HCT116 (cell line): ENCODE data around the gene ETV4.

ENCODE experiments used
- CTCF ChIP-seq, 3 experiments: fragments of 200-600 bp in 1 of 3; sonication (generic) in 1 of 3; IDR thresholded peaks in 2 of 3; conservative IDR thresholded peaks in 1 of 3; 2 replicates each; pipeline ENCODE4 v1.5.1; 2012 to 2017; ENCODE audit warnings: low read depth in 2 of 3, low read length in 2 of 3, antibody characterized with exemption in 1 of 3, borderline replicate concordance in 1 of 3, control low read depth in 1 of 3, mild to moderate bottlenecking in 1 of 3, mixed read lengths in 1 of 3, mixed run types in 1 of 3, moderate library complexity in 1 of 3; ENCODE audit not compliant: insufficient read depth in 1 of 3
- EZH2phosphoT487 ChIP-seq: fragments of 200-600 bp; IDR thresholded peaks from 2 replicates; pipeline ENCODE4 v1.6.1; 2018; ENCODE audit warnings: antibody characterized with exemption, borderline replicate concordance
- POLR2A ChIP-seq: IDR thresholded peaks from 2 replicates; pipeline ENCODE4 v1.7.0; 2011; ENCODE audit warnings: borderline replicate concordance; ENCODE audit not compliant: insufficient read depth, insufficient read length; ENCODE audit errors: extremely low read depth
- TCF7L2 ChIP-seq: IDR thresholded peaks from 2 replicates; pipeline ENCODE4 v1.7.0; 2011; ENCODE audit warnings: borderline replicate concordance, inconsistent platforms; ENCODE audit not compliant: insufficient read depth, insufficient read length; ENCODE audit errors: extremely low read depth

- TF ChIP-seq EZH2phosphoT487 (no peak), CTCF (IDR thresholded peaks at IDR 0.05 in 2 of 3, conservative IDR thresholded peaks at IDR 0.05 in 1 of 3; ENCODE audit: borderline replicate concordance in 1 of 3, insufficient read depth in 1 of 3, low read depth in 2 of 3, low read length in 2 of 3) (no peak), TCF7L2 (no peak), POLR2A (no peak)
Measured at GRCh38 chr17:43591779-43592562, 45.8 kb upstream of the ETV4 start.
